GM19438 (cell line): Measurements from ENCODE around the gene TMEM235.

Experiments
- ATAC-seq: cut with Tn5 transposase; IDR thresholded peaks from one replicate; pipeline ENCODE4 v1.9.1; 2021; ENCODE audit warnings: low read depth; ENCODE audit not compliant: unreplicated experiment

The TMEM235 gene

GRCh38 chr17:78230996-78231935 lies at the start of gene TMEM235:
Gene TMEM235 (plus strand): TSS chr17:78231631. CDS start chr17:78232024, 393 bp downstream.
- ATAC-seq, result no peak

- ATAC-seq, result no peak
Measured at GRCh38 chr17:78182504-78182903, 48.9 kb upstream of the TMEM235 start.

- no peak for ATAC-seq
Measured at GRCh38 chr17:78183916-78184315, 47.5 kb upstream of the TMEM235 start.

DNA sequence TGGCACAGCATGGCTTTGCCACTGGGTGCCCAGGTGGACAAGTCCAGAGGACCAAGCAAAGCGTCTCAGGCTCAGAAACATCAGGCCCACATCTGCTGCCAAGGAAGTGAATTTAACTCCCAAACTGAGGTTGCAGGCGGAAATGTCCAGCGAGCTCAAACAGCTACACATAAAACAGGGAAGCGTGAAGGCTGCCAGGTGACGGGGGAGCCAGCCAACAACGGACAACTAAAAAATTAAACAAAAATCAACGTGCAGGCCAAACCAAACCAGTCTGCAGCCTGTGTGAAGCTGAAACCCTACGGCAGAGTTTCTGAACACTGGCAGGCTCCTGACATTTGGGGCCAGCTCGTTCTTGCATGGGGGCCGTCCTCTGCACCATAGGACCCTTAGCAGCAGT lies 47.1 kb upstream of the TMEM235 start:
- no peak for ATAC-seq

GRCh38 chr17:78184868-78185267 lies 46.6 kb upstream of the TMEM235 start:
- no peak for ATAC-seq

- no peak for ATAC-seq
Measured at GRCh38 chr17:78185981-78186691, 45.3 kb upstream of the TMEM235 start.

DNA sequence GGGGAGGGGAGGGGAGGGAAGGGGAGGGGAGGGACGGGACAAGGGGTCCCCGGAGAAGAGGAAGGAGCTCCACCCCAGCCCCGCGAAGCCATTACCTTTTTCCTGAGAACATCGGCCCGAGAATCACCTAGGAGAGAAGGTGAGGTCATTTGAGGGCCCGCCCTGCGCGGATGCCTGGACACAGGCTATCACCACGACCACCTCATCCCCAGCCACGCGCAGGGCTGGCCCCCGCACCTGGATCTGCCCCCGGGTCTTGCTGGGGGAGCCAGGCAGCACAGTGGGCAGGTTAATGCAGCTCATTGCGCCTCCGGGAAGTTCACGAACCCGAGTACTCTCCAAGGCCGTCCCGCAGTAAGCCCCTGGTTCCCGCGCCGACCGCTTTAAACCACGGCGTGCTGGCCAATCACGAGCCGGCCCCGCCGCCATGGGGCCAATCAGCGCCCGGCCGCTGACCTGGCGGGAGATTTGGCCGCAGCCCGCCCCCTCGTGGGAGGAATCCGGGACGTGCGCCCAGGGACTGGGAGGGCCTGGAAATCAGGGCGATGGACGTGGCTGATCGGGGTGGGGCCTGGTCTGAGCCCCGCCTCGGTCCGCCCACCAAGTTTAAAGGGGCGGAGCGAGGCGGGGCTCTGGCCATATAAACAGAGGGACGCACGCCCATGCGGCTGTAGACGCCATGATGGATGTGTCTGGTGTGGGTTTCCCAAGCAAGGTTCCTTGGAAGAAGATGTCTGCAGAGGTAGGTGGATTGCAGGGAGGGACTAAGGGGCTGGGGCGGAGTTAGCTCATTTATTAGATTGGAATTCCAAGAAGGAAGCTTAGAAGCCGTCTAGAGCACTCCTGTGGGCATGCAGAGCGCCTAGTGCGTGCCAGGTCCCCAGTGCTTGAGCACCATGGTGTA lies 44.5 kb upstream of the TMEM235 start, which contains the start of the genes AFMID and TK1:
TSS of gene AFMID (plus strand) at position 671 of the 904 bp plus-strand sequence. CDS start at position 680, 9 bp downstream.
TSS of gene TK1 (minus strand) at position 361 of the 904 bp plus-strand sequence. CDS start at position 303, 58 bp downstream.
- ATAC-seq, result peak; percentile 83

DNA sequence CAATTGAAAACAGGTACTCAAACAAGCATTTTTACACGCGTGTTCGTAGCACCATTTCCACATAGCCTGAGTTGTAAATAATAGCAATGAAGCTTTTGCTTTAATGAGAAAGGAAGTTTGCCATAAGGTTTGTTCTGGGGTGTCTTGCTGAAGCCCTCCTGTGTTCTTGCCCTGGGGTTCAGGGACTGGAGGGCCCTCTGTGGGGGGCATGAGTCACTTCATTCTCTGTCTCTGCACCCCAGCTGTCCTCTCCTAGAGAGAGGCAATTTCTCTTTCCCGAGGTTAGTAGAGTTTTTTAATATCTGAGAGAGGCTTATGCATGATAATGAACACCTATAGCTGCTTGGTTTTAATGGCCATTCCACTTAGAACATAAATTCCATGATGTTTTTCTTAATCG lies 34.7 kb upstream of the TMEM235 start:
- no peak for ATAC-seq

GRCh38 chr17:78197147-78197832 lies 34.1 kb upstream of the TMEM235 start:
- ATAC-seq, result no peak

- no peak for ATAC-seq
Measured at GRCh38 chr17:78200451-78200850, 31.0 kb upstream of the TMEM235 start.

DNA sequence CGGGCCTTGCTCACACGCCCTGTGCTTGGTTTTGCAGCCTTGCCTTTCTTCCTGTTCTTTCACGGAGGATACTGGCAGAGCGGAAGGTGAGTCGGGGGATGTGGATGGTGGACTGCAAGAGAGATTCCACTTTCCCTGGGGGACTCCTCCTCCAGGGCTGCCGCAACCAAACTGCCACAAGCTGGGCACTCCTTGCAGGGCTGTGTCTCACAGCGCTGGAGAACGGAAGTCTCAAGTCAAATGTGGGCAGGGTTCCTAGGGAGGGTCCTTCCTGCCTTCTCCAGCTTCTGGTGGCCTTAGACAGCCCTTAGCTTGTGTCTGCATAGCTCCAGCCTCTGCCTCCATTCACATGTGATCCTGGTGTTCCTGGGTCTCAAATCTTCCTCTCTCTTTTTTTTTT lies 28.8 kb upstream of the TMEM235 start:
- no peak for ATAC-seq

DNA sequence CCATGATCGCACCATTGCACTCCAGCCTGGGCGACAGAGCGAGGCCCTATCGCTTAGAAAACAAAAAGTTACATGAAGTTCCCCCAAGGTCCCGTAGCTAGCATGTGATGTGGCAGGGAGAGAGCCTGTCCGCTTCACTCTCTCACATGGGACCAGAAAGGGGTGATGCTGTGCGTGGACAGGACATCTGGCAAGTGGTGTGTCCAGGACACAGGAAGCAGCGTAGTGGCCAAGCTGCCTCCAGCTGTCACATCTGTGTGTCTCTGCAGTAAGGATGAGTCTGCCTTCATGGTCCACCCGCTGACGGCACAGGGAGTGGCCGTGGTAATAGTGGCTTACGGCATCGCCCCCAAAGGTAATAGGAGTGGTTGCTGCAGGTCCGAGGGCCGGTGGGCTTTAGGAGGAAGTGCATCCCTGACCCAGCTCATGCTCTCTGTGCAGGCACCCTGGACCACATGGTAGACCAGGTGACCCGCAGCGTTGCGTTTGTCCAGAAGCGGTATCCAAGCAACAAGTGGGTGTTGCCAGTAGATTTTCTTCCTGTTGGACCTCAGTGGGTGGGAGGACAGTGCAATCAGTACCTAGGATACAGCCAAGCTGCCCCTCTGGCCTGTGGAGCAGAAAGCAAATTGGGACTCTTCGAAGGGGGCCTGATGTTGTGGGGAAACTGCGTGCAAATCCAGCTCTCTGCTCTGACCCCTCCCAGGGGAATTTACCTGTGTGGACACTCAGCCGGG lies 26.9 kb upstream of the TMEM235 start:
- ATAC-seq, result no peak

GRCh38 chr17:78205124-78205775 lies 26.2 kb upstream of the TMEM235 start:
- ATAC-seq, result no peak

DNA sequence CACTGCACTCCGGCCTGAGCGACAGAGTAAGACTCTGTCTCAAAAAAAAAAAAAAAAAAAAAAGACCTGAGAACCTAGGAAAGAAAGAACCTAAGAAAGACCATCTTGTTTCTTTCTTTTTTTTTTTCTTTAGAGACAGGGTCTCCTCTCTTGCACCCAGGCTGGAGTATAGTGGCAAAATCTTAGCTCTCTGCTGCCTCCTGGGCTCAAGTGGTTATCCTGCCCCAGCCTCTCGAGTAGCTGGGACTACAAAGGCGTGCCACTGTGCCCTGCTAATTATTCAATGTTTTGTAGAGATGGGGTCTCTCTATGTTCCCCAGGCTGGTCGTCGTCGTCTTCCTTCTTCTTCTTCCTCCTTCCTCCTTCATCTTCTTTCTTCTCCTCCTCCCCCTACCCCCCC lies 25.1 kb upstream of the TMEM235 start:
- ATAC-seq, result no peak

- ATAC-seq, result no peak
Measured at GRCh38 chr17:78208486-78208885, 22.9 kb upstream of the TMEM235 start.

DNA sequence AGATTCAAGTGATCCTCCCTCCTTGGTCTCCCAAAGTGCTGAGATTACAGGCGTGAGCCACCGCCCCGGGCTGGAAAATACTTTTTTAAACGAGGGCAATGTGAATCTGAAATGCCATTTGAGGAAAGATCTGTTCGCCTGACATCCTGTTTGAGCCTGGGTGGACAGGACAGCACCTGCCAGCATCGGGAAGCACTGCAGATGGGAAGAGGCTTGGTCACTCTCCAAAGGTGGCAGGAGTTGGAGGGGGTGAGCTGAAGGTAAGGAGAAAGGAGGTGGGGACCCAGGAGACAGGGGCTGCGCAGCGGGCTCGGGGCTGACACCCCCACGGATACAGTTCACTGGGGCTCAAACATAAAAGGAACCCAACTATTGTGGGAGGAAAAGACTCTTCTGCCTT lies 21.3 kb upstream of the TMEM235 start:
- ATAC-seq, result no peak

DNA sequence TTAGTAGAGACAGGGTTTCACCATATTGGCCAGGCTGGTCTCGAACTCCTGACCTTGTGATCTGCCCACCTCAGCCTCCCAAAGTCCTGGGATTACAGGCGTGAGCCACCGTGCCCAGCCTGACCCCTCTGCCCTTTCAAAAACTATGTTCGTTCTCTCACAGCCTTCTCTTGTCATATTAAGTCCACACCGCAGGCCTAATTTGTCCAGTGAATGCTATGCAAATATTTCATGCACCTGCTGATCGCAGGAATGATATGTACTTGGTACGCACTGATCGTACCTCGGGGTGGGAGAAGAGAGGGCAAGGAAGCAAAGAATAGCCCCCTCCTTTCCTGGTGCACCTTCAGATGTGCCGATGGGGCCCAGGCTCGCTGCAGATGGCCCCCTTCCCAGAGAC lies 20.4 kb upstream of the TMEM235 start:
- no peak for ATAC-seq

DNA sequence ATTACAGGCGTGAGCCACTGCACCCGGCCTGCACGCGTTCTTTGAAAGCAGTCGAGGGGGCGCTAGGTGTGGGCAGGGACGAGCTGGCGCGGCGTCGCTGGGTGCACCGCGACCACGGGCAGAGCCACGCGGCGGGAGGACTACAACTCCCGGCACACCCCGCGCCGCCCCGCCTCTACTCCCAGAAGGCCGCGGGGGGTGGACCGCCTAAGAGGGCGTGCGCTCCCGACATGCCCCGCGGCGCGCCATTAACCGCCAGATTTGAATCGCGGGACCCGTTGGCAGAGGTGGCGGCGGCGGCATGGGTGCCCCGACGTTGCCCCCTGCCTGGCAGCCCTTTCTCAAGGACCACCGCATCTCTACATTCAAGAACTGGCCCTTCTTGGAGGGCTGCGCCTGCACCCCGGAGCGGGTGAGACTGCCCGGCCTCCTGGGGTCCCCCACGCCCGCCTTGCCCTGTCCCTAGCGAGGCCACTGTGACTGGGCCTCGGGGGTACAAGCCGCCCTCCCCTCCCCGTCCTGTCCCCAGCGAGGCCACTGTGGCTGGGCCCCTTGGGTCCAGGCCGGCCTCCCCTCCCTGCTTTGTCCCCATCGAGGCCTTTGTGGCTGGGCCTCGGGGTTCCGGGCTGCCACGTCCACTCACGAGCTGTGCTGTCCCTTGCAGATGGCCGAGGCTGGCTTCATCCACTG lies 17.3 kb upstream of the TMEM235 start, which contains the start of gene BIRC5:
TSS of gene BIRC5 (plus strand) at position 238 of the 690 bp plus-strand sequence. CDS start at position 302, 64 bp downstream.
- ATAC-seq, result peak; percentile 80
